Glutamatergic neuron (in vitro differentiated cells): ENCODE results near the gene STRIP1. TPM values are rescaled to one million over a fixed set of nuclear protein-coding genes. Genes with fewer than 3 reads are reported as not detected.

ENCODE experiments used
- DNase-seq: peaks from one replicate; pipeline ENCODE4 v3.0.0; 2022
- H3K27ac Mint-ChIP-seq: one replicate; pipeline ENCODE4 v1.8.0; 2020; ENCODE audit warnings: mild to moderate bottlenecking, mixed read lengths, inconsistent platforms; ENCODE audit not compliant: unreplicated experiment
- H3K27me3 Mint-ChIP-seq: one replicate; pipeline ENCODE4 v1.8.0; 2020; ENCODE audit warnings: mild to moderate bottlenecking, moderate library complexity, mixed read lengths, inconsistent platforms; ENCODE audit not compliant: unreplicated experiment
- H3K36me3 Mint-ChIP-seq: one replicate; pipeline ENCODE4 v1.8.0; 2020; ENCODE audit warnings: mild to moderate bottlenecking, mixed read lengths, inconsistent platforms; ENCODE audit not compliant: unreplicated experiment
- H3K4me1 Mint-ChIP-seq: one replicate; pipeline ENCODE4 v1.8.0; 2020; ENCODE audit warnings: mild to moderate bottlenecking, low read depth, mixed read lengths, inconsistent platforms; ENCODE audit not compliant: unreplicated experiment
- H3K4me3 Mint-ChIP-seq: one replicate; pipeline ENCODE4 v1.8.0; 2020; ENCODE audit warnings: mild to moderate bottlenecking, mixed read lengths, inconsistent platforms; ENCODE audit not compliant: unreplicated experiment
- H3K9me3 Mint-ChIP-seq: one replicate; pipeline ENCODE4 v1.8.0; 2020; ENCODE audit warnings: mild to moderate bottlenecking, moderate library complexity, mixed read lengths, inconsistent platforms; ENCODE audit not compliant: unreplicated experiment
- CTCF ChIP-seq: fragments of 200-600 bp; sonication (generic); IDR thresholded peaks from one replicate; pipeline ENCODE4 v1.5.0; 2021; ENCODE audit not compliant: partially characterized antibody, unreplicated experiment
- total RNA-seq: library from RNA; stranded (reverse); fragmentation: NEBNext Ultra II Directional; extraction: Animal tissue kit (Norgen Biotek cat#: 25700); gene quantifications from one replicate; pipeline ENCODE4 v1.2.1, GENCODE V29; 2021; ENCODE audit not compliant: unreplicated experiment

The STRIP1 gene
- total RNA-seq, 1 donor from 2014 or later, result 90.2 TPM

DNA sequence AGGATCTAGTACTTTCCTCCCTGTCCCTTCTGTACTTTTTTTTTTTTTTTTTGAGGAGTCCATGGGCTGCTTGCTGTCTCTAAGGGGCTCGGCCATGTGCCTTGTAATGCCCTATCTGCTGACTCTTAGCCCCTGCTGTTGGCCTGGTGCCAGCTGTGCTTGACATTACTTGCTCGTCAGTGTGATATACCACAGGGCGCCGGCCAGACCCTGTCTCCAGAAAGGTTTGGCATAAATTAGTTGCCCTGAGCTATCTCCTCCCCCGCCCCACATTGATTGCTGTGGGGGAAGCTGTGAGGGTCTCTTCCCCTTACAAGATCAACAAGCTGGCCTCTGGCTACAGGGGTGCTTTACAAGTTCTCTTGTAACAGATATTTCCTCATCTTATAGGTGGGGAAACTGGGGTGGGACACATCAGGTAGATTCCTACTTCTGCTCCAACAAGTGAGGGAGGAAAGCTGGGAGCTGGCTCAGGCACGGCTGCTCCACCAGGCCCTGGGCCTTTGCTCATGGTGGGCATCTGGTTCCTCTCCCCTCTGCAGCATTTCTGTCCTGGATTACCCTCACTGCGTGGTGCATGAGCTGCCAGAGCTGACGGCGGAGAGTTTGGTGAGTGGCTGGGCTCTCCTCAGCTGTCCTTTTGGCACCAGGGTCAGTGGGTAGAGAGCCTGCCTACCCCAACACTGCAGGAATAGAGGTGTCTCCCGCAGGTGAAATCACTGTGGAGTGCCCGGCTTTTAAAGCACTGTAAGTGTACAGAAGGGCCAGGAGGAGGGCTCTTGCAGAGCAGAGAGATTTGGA lies 15.6 kb downstream of the STRIP1 start:
- H3K27ac Mint-ChIP-seq, result no peak overlapping the region
- H3K36me3 Mint-ChIP-seq, result no peaks in the 10 kb centered on the region
- H3K27me3 Mint-ChIP-seq, result no peaks in the 10 kb centered on the region
- no peaks in the 10 kb centered on the region for H3K9me3 Mint-ChIP-seq
- H3K4me1 Mint-ChIP-seq, result peaks cover 2% of the 10 kb centered on the region
- no peak for TF ChIP-seq CTCF
- H3K4me3 Mint-ChIP-seq, result no peak overlapping the region
- no peak for DNase-seq

DNA sequence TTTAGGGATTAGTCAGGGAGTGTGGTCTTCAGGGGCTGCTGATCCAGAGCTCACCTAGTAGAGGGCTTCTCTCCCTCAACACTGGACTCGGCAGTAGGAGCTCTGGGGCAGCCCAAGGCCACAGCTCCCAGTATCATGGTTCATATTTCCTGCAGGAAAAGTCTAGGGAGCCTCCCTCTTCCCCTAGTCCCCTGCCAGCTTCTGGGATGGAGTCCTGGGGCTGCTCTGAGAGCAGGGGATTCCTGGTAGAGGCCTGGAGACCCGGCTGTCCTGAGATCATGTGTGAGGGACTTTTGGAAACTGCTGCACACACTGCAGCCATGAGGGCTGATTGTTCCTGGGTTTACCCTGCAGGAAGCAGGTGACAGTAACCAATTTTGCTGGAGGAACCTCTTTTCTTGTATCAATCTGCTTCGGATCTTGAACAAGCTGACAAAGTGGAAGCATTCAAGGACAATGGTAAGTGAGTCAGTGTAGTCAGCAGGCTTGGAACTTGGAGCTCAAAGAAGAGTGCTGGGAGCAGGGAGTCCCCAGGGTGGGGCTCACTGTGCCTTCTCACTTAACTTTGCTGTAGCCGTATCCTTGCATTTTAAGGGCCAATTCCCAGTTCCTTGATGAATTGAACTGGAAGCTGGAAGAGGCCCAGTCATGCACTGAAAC lies 16.3 kb downstream of the STRIP1 start:
- TF ChIP-seq CTCF, result no peak
- Mint-ChIP-seq H3K27ac (no peak overlapping the region), H3K36me3 (no peaks in the 10 kb centered on the region), H3K4me1 (peaks cover 8% of the 10 kb centered on the region), H3K9me3 (no peaks in the 10 kb centered on the region), H3K4me3 (no peak overlapping the region), H3K27me3 (no peaks in the 10 kb centered on the region)
- DNase-seq, result no peak

- no peaks in the 10 kb centered on the region for H3K27me3 Mint-ChIP-seq
- TF ChIP-seq CTCF, result no peak
- H3K36me3 Mint-ChIP-seq, result no peaks in the 10 kb centered on the region
- no peak overlapping the region for H3K27ac Mint-ChIP-seq
- DNase-seq, result no peak
- peaks cover 8% of the 10 kb centered on the region for H3K4me1 Mint-ChIP-seq
- H3K4me3 Mint-ChIP-seq, result no peak overlapping the region
- H3K9me3 Mint-ChIP-seq, result no peaks in the 10 kb centered on the region
These were observed 16.8 kb downstream of the STRIP1 start for GRCh38 chr1:110051262-110051648.

GRCh38 chr1:110053552-110054428 lies 19.4 kb downstream of the STRIP1 start:
- Mint-ChIP-seq H3K27ac (no peak overlapping the region), H3K4me3 (no peak overlapping the region)

More at GRCh38 chr1:110053552-110054428, 19.4 kb downstream of the STRIP1 start:
- peak; percentile 94 for TF ChIP-seq CTCF
- DNase-seq, result peak; percentile 88
- Mint-ChIP-seq H3K36me3 (no peaks in the 10 kb centered on the region), H3K27me3 (no peaks in the 10 kb centered on the region), H3K9me3 (no peaks in the 10 kb centered on the region), H3K4me1 (peaks cover 8% of the 10 kb centered on the region)
